Neural cell (in vitro differentiated cells): Measurements from ENCODE around the gene NHS.

Experiments
- MXI1 ChIP-seq: fragments of 450-650 bp; conservative IDR thresholded peaks from 2 replicates; pipeline ENCODE4 v1.6.1; 2014; ENCODE audit warnings: antibody characterized with exemption, mild to moderate bottlenecking; ENCODE audit not compliant: poor library complexity, severe bottlenecking
- POLR2AphosphoS5 ChIP-seq: IDR thresholded peaks from 2 replicates; pipeline ENCODE4 v1.6.1; 2012
- RAD21 ChIP-seq: fragments of 450-650 bp; conservative IDR thresholded peaks from 2 replicates; pipeline ENCODE4 v1.6.1; 2014; ENCODE audit warnings: antibody characterized with exemption, mild to moderate bottlenecking, moderate library complexity
- TAF1 ChIP-seq: IDR thresholded peaks from 2 replicates; pipeline ENCODE4 v1.6.1; 2012; ENCODE audit warnings: low read depth
- TF ChIP-seq, protein P1 (sequence below): fragments of 450-650 bp; IDR thresholded peaks from 2 replicates; pipeline ENCODE4 v1.5.1; 2014; ENCODE audit warnings: antibody characterized with exemption, mild to moderate bottlenecking, moderate library complexity; ENCODE audit not compliant: poor library complexity, severe bottlenecking
- TF ChIP-seq, protein P2 (sequence below): IDR thresholded peaks from 2 replicates; pipeline ENCODE4 v1.6.1; 2012; ENCODE audit warnings: borderline replicate concordance

DNA sequence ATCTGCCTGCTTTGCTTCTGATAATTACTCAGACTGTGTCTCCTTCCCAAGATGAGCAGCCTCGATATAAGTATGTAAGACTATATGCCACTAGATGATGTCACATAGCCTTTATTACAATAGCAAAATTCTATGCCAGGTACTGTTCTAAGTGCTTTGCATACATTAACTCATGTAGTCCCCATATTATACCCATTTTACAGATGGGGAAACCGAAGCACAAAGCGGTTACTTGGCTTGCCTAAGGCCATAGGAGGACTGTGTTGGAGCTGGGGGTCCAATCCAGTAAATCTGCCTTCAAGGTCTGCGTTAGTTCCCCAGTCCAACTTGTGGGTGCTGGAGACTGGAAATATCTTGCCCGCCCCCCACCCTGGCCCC, 361.5 kb downstream of the NHS start:
- TF ChIP-seq POLR2AphosphoS5 (no peak), RAD21 (no peak), TAF1 (no peak), MXI1 (no peak)
- TF ChIP-seq, protein P1, sequence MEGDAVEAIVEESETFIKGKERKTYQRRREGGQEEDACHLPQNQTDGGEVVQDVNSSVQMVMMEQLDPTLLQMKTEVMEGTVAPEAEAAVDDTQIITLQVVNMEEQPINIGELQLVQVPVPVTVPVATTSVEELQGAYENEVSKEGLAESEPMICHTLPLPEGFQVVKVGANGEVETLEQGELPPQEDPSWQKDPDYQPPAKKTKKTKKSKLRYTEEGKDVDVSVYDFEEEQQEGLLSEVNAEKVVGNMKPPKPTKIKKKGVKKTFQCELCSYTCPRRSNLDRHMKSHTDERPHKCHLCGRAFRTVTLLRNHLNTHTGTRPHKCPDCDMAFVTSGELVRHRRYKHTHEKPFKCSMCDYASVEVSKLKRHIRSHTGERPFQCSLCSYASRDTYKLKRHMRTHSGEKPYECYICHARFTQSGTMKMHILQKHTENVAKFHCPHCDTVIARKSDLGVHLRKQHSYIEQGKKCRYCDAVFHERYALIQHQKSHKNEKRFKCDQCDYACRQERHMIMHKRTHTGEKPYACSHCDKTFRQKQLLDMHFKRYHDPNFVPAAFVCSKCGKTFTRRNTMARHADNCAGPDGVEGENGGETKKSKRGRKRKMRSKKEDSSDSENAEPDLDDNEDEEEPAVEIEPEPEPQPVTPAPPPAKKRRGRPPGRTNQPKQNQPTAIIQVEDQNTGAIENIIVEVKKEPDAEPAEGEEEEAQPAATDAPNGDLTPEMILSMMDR = no peak
- TF ChIP-seq, protein P2, sequence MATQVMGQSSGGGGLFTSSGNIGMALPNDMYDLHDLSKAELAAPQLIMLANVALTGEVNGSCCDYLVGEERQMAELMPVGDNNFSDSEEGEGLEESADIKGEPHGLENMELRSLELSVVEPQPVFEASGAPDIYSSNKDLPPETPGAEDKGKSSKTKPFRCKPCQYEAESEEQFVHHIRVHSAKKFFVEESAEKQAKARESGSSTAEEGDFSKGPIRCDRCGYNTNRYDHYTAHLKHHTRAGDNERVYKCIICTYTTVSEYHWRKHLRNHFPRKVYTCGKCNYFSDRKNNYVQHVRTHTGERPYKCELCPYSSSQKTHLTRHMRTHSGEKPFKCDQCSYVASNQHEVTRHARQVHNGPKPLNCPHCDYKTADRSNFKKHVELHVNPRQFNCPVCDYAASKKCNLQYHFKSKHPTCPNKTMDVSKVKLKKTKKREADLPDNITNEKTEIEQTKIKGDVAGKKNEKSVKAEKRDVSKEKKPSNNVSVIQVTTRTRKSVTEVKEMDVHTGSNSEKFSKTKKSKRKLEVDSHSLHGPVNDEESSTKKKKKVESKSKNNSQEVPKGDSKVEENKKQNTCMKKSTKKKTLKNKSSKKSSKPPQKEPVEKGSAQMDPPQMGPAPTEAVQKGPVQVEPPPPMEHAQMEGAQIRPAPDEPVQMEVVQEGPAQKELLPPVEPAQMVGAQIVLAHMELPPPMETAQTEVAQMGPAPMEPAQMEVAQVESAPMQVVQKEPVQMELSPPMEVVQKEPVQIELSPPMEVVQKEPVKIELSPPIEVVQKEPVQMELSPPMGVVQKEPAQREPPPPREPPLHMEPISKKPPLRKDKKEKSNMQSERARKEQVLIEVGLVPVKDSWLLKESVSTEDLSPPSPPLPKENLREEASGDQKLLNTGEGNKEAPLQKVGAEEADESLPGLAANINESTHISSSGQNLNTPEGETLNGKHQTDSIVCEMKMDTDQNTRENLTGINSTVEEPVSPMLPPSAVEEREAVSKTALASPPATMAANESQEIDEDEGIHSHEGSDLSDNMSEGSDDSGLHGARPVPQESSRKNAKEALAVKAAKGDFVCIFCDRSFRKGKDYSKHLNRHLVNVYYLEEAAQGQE = no peak
